ENCODE measurements around the gene SLC18A3. TPM values are rescaled to one million over a fixed set of nuclear protein-coding genes. Genes with fewer than 3 reads are reported as not detected.

SLC18A3 gene
- total and polyA plus RNA-seq, 2 experiments from 2014 or later: 1.4 to 4.3 TPM

GRCh38 chr10:49661140-49661856 lies 51.2 kb downstream of the SLC18A3 start:
- no peaks in the 10 kb centered on the region for H3K36me3 ChIP-seq (replicated peaks; ENCODE audit: insufficient read depth, low read depth)
- H3K4me3 ChIP-seq: no peak overlapping the region
- H3K9me2 ChIP-seq (replicated peaks; ENCODE audit: insufficient read depth): no peaks in the 10 kb centered on the region
- no peak overlapping the region for H3K27ac ChIP-seq
- H3K4me2 ChIP-seq: no peak overlapping the region
- no peaks in the 10 kb centered on the region for H3K79me2 ChIP-seq
- no peaks in the 10 kb centered on the region for H4K20me1 ChIP-seq (ENCODE audit: insufficient read depth, poor library complexity, severe bottlenecking)
- H3K4me1 ChIP-seq (ENCODE audit: insufficient read depth): no peaks in the 10 kb centered on the region
- 44% methylated on average over 8 of the region's 8 CpGs for WGBS (ENCODE audit: low lambda C conversion rate, missing lambda C conversion rate)
- no peak overlapping the region for H2AFZ ChIP-seq
- DNase-seq (ENCODE audit: low spot score): peak; percentile 29
- H3K27me3 ChIP-seq: no peaks in the 10 kb centered on the region
- H3K9me3 ChIP-seq (ENCODE audit: low read depth): no peaks in the 10 kb centered on the region
- no peak for TF ChIP-seq CTCF (IDR thresholded peaks at IDR 0.05; ENCODE audit: poor library complexity)
- no peak for TF ChIP-seq EZH2 (IDR thresholded peaks at IDR 0.05; ENCODE audit: borderline replicate concordance)
- TF ChIP-seq EZH2phosphoT487 (IDR thresholded peaks at IDR 0.05; ENCODE audit: low read depth, severe bottlenecking, unreplicated experiment): no peak

Other genes starting within 250 kb of the SLC18A3 start
- gene DRGX, start 214.2 kb upstream of the SLC18A3 start, total RNA-seq: not detected in 2 replicates
- not detected in 2 replicates for gene DRGX, start 214.2 kb upstream of the SLC18A3 start, polyA plus RNA-seq
- gene ERCC6, start 71.2 kb upstream of the SLC18A3 start, total RNA-seq: 15.6 and 16.5 TPM in 2 replicates
- 6.9 and 7.3 TPM in 2 replicates for gene ERCC6, start 71.2 kb upstream of the SLC18A3 start, polyA plus RNA-seq
- gene CHAT, start 3.7 kb downstream of the SLC18A3 start, total RNA-seq: 0.27 TPM in 1 of 2 replicates, not detected in the other
- gene CHAT, start 3.7 kb downstream of the SLC18A3 start, polyA plus RNA-seq: 0.88 TPM in 1 of 2 replicates, not detected in the other
- not detected in 2 replicates for gene C10orf53, start 69.3 kb downstream of the SLC18A3 start, total RNA-seq
- not detected in 2 replicates for gene C10orf53, start 69.3 kb downstream of the SLC18A3 start, polyA plus RNA-seq
- 9.5 and 12.9 TPM in 2 replicates for gene OGDHL, start 152.0 kb downstream of the SLC18A3 start, total RNA-seq
- 8.0 and 9.3 TPM in 2 replicates for gene OGDHL, start 152.0 kb downstream of the SLC18A3 start, polyA plus RNA-seq